ENCODE measurements around the gene MYH8.

GRCh38 chr17:10369239-10369638 lies 52.5 kb downstream of the MYH8 start:
- no peak for TF ChIP-seq EP300 (conservative IDR thresholded peaks at IDR 0.05; ENCODE audit: poor library complexity, severe bottlenecking)
- no peak for TF ChIP-seq CTCF (IDR thresholded peaks at IDR 0.05; ENCODE audit: poor library complexity, severe bottlenecking)
- no peak for TF ChIP-seq EZH2 (IDR thresholded peaks at IDR 0.05; ENCODE audit: borderline replicate concordance, insufficient read depth, low read length, poor library complexity, severe bottlenecking)
- TF ChIP-seq, protein P1, sequence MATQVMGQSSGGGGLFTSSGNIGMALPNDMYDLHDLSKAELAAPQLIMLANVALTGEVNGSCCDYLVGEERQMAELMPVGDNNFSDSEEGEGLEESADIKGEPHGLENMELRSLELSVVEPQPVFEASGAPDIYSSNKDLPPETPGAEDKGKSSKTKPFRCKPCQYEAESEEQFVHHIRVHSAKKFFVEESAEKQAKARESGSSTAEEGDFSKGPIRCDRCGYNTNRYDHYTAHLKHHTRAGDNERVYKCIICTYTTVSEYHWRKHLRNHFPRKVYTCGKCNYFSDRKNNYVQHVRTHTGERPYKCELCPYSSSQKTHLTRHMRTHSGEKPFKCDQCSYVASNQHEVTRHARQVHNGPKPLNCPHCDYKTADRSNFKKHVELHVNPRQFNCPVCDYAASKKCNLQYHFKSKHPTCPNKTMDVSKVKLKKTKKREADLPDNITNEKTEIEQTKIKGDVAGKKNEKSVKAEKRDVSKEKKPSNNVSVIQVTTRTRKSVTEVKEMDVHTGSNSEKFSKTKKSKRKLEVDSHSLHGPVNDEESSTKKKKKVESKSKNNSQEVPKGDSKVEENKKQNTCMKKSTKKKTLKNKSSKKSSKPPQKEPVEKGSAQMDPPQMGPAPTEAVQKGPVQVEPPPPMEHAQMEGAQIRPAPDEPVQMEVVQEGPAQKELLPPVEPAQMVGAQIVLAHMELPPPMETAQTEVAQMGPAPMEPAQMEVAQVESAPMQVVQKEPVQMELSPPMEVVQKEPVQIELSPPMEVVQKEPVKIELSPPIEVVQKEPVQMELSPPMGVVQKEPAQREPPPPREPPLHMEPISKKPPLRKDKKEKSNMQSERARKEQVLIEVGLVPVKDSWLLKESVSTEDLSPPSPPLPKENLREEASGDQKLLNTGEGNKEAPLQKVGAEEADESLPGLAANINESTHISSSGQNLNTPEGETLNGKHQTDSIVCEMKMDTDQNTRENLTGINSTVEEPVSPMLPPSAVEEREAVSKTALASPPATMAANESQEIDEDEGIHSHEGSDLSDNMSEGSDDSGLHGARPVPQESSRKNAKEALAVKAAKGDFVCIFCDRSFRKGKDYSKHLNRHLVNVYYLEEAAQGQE (IDR thresholded peaks at IDR 0.05; ENCODE audit: borderline replicate concordance) = no peak
- no peak for TF ChIP-seq POLR2AphosphoS5 (IDR thresholded peaks at IDR 0.05)
- no peak for TF ChIP-seq TAF1 (IDR thresholded peaks at IDR 0.05; ENCODE audit: low read depth)
- no peak for TF ChIP-seq MXI1 (conservative IDR thresholded peaks at IDR 0.05; ENCODE audit: poor library complexity, severe bottlenecking)

Measured in neural cell (in vitro differentiated cells).